Measurements from ENCODE around the gene KDM1B.

The KDM1B gene

DNA sequence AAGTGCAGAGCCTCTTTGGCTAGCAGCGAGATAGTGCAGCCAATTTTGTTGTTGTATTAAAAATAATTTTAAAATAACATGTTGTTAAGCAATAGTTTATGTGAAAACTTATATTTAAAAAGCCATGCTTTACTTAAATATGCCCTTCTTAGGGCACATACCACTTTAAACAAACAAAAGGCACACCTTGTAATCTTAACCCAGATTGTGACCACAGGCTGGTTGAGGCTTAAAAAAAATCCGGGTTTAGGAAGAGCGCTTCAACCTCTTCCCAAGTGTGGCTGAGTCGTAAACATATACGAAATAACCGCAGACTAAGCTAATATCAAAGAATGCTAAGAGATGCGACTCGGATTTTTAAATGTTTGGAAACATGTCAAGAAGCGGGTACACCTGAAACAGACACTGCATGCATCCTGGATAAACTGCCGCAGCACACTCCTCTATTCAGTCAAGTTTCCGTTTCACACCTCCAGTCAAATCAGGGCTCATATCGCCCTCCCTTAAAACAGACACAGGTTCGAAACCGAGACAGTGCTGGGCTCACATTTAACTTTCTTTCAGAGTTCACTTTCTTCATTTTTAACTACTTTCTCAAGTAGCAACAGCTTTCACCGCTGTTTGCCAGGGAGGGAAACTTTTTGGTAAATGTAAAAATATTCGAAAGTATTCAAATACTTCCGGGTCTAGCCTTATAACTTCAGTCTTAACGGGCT, 107.6 kb downstream of the KDM1B start:
- CTCF ChIA-PET: no interaction called here
- TF ChIP-seq, protein P1, sequence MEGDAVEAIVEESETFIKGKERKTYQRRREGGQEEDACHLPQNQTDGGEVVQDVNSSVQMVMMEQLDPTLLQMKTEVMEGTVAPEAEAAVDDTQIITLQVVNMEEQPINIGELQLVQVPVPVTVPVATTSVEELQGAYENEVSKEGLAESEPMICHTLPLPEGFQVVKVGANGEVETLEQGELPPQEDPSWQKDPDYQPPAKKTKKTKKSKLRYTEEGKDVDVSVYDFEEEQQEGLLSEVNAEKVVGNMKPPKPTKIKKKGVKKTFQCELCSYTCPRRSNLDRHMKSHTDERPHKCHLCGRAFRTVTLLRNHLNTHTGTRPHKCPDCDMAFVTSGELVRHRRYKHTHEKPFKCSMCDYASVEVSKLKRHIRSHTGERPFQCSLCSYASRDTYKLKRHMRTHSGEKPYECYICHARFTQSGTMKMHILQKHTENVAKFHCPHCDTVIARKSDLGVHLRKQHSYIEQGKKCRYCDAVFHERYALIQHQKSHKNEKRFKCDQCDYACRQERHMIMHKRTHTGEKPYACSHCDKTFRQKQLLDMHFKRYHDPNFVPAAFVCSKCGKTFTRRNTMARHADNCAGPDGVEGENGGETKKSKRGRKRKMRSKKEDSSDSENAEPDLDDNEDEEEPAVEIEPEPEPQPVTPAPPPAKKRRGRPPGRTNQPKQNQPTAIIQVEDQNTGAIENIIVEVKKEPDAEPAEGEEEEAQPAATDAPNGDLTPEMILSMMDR (conservative IDR thresholded peaks at IDR 0.05; ENCODE audit: low read depth): no peak
- POLR2A ChIA-PET (ENCODE audit: low non-redundant PET): no interaction called here
- no peak for DNase-seq (ENCODE audit: low spot score)
- no peak overlapping the region for H3K27ac ChIP-seq

DNA sequence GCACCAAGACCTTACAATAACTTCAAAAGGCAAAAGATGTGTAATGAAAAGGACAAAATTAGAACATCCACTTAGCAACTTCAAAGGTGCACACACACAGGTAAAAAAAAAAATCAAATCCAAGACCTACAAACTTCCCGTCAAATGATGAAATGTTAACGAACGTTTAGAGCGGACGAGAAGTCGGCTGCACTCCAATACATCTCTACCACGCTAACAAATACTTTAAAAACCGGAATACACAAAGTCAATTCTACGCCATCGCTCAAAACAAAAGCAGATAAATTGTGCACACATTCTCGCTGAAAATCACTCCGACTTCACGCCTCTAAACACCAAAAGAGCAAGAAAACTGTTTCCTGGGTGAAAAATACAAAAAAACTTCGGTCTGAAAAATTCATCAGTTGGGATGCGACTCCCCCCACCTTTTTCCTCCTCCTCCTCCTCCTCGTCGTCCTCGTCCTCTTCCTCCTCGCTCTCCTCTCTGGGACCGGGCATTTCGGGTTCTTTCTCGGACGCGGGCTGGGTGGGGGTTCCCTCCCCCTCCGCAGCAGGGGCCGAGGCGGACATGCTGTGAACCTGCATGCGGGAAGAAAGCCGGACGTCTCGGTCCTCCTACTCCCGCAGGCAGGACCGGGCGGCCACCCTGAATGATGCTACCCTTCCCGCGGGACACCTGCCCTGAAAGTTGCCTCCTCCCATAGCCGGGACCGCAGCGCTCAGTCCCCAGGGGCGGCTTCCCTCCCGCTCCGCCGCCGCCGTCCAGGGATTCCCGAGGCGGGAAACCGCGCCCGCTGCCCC, 108.4 kb downstream of the KDM1B start:
- CTCF ChIA-PET: no interaction called here
- H3K27ac ChIP-seq: peak overlapping the region; percentile 92
- TF ChIP-seq, protein P1 (conservative IDR thresholded peaks at IDR 0.05; ENCODE audit: low read depth): no peak
- DNase-seq (ENCODE audit: low spot score): no peak
- POLR2A ChIA-PET (ENCODE audit: low non-redundant PET): interaction anchor here (1.3 kb wide), 1 partner anchor 124 kb away, joined by 3 read pairs; the partner anchor contains the start of gene RNF144B

DNA sequence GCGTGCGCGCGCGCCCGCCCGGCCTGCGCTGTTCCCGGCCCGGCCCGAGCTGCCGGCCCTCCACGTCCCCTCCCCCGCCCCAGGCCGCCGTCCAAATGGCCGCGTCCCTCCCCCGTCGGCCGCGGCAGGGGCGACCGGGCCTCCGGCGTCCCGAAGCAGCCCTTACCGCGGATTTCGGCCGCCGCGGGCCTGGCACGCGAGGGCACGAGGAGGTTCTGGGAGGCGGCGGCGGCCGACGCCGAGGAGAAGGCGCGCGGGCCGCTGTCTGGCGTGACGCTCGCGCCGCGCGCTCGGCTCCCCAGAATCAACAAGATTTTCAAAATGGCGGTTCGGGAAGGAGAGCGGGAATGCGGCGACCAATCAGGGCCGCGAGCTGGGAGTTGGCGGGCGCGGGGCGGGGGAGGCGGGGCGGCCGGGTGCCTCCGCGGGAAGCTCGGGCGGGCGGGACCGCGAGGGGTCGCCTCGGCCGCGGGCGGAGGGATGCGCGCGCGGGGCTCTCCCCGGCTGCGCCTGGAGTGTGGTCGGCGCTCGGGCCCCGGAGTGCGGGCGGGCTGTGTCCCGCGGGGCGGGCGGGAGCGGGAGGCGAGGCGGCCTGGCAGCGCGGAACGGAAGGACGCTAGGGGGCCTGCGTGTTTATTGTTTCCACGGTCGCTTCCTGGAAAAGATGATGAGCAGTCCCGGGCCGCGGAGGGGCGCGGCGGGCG, 109.1 kb downstream of the KDM1B start, which contains the start of gene DEK:
TSS of gene DEK (minus strand) at position 312 of the 704 bp plus-strand sequence. CDS start 543 bp downstream, outside the sequence.
- ChIA-PET CTCF (interaction anchor here (0.5 to 1.5 kb wide), 3 partner anchors 59 to 237 kb away, joined by 3 to 5 read pairs (median 5); no protein-coding TSS in a partner anchor), POLR2A (ENCODE audit: low non-redundant PET) (interaction anchor here (1.3 kb wide), 1 partner anchor 123 kb away, joined by 3 read pairs; the partner anchor contains the start of gene RNF144B)
- H3K27ac ChIP-seq: peak within 1 kb of the TSS; percentile 92
- TF ChIP-seq, protein P1 (conservative IDR thresholded peaks at IDR 0.05; ENCODE audit: low read depth): peak; percentile 68
- peak; percentile 86 for DNase-seq (ENCODE audit: low spot score)

DNA sequence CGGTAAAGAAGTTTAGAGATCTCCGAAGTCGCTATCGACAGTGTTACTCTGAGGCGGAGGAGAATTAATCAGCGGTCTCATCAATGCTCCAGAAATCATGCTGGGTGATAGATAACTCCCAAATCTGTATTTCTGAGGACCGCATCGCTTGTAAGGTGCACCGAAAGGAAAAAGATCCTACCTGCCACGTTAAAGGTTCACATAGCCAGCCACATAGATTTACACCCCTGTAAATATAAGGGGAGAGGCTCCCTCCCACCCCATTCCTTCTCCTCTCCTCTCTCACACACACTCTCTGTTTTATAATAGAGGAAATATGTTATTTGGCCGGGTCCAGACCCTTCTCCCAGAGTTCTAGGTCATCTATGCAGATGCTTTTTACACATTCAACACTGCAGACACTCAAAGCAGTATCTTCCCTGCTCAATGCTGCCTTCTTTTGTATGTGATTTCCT, 109.7 kb downstream of the KDM1B start:
- TF ChIP-seq, protein P1 (conservative IDR thresholded peaks at IDR 0.05; ENCODE audit: low read depth): no peak; the same call in 1 of the 2 replicates
- peak overlapping the region; percentile 92 for H3K27ac ChIP-seq
- ChIA-PET CTCF (interaction anchor here (0.5 to 1.5 kb wide), 3 partner anchors 58 to 237 kb away, joined by 3 to 5 read pairs (median 5); no protein-coding TSS in a partner anchor), POLR2A (ENCODE audit: low non-redundant PET) (interaction anchor here (1.3 kb wide), 1 partner anchor 122 kb away, joined by 3 read pairs; the partner anchor contains the start of gene RNF144B)
- DNase-seq (ENCODE audit: low spot score): no peak

DNA sequence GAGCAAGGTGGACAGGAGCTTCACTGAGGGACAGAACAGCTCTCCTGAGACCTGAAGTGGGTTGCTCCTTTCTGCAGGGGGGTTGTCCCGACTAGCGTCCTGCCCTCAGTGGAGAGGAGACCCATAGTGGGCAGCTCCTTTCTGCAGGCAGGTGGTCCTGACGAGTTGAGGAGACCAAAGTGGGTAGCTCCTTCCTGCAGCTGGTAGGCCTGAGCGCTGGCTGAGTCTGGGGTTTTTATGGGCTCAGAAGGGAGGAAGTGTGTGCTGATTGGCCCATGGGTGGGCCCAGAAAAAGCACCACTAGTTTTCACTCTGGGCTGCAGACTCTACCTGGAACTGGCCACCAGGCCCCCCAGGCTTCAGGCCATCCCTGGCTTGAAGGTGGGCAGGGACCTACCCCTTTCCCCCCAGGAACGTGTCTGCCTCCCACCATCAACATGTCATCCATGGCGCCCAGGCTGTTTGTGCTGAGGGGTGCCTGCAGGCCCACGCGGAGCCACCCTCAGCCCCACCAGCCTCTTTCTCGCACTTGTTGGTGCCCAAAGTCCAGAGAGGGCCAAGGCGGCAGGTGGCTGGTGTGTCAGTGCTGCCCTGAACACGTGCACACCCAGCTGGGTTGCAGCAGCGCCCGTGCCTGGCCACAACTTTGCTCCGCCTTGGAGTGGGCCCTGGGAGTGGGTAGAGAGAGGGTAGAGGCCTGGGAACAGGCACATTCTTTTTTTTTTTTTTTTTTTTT, 110.7 kb downstream of the KDM1B start:
- no peak for DNase-seq (ENCODE audit: low spot score)
- POLR2A ChIA-PET (ENCODE audit: low non-redundant PET): interaction anchor here (0.7 kb wide), 1 partner anchor 296 kb away, joined by 4 read pairs; no protein-coding TSS in a partner anchor
- TF ChIP-seq, protein P1 (conservative IDR thresholded peaks at IDR 0.05; ENCODE audit: low read depth): no peak
- CTCF ChIA-PET: interaction anchor here (0.7 to 1.5 kb wide), 3 partner anchors 236 to 1630 kb away, joined by 3 to 5 read pairs (median 4); no protein-coding TSS in a partner anchor
- H3K27ac ChIP-seq: no peak overlapping the region

Data from RWPE1 (cell line).